HG03103 (cell line): ENCODE data around the gene ACAP3.

Source experiments
- ATAC-seq: cut with Tn5 transposase; IDR thresholded peaks from one replicate; pipeline ENCODE4 v1.9.1; 2021; ENCODE audit warnings: low read depth; ENCODE audit not compliant: unreplicated experiment

ACAP3 gene

DNA sequence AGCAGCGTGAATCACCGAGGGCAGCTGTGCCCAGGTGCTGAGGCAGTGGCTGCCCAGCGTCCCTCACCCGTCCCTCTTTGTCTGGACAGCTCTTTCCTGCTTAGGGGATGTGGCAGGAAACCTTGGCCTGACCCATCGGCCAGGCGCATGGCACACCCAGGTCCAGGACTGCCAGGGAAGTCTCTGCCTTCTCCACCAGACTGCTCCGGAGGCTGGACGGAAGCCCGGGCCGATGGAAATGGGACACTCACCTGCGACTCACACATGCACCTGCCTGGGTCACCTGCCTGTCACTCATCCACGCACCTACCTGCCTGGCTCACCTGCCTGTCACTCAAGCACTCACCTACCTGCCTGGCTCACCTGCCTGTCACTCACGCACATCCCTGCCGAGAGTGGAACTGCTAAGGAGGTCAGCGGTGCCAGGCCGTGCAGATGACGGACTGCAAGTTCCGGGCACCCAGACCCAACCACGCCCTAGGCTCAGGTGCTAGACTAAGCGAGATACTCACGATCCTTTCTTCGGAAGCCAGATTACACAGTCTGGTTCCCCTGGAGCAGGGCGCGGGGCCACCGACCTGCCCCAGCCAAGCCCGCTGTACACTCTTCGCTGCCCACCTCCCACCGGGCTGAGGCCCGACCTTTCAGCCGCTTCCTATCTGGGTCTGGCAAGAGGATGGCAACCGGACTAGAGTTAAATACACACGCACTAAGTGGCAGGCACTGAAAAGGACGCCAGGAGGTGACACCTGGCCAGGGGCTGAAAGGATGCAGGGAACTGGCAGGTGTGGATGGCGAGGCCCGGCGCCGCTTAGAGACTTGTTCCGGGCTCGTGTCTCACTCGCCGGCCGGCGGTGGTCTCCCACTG is 35.2 kb downstream of the ACAP3 start:
- ATAC-seq = no peak

- no peak for ATAC-seq
These were observed 36.9 kb downstream of the ACAP3 start for GRCh38 chr1:1270813-1271212.

DNA sequence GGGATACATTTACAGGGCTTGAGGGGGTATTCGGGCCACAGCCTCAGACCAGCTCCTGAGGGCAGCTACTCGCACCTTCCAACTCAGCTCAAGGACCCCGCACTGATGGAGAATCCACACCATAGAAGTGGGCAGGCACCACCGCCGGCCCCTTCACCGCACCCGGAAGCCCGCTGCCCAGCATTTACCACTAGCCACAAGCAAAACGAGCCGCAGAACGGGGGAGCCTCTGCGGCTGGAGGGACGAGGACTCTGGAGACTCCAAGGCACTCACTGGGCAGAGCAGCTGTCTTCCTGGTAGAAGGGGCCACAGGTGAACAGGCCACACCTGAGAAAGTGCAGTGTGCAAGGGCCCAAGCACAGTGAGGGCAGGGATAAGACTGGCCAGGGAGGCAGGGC is 39.4 kb downstream of the ACAP3 start:
- ATAC-seq = no peak

- no peak for ATAC-seq
These were observed 40.0 kb downstream of the ACAP3 start for GRCh38 chr1:1267488-1268283.

- no peak for ATAC-seq
These were observed 42.9 kb downstream of the ACAP3 start for GRCh38 chr1:1264868-1265272.

GRCh38 chr1:1264026-1264425 is 43.7 kb downstream of the ACAP3 start:
- ATAC-seq = no peak

DNA sequence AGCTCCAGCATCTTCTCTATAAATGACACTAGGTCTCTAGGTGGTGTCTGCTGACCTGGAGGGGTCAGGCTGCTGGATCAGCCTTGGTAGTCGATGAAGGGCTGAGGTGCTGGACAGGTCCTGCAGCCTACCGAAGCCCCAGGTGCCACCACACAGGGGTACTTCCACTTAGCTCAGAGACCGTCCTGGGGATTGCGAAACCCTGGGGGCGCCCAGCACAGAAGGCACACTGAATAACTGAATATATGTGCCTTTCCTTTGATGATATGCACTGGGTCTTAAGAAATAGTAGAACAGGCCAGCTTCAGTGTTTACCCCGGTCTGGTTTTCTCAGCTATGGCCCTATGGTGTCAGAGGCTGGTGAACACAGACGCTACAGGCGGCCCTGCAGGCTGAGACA is 45.0 kb downstream of the ACAP3 start:
- no peak for ATAC-seq

DNA sequence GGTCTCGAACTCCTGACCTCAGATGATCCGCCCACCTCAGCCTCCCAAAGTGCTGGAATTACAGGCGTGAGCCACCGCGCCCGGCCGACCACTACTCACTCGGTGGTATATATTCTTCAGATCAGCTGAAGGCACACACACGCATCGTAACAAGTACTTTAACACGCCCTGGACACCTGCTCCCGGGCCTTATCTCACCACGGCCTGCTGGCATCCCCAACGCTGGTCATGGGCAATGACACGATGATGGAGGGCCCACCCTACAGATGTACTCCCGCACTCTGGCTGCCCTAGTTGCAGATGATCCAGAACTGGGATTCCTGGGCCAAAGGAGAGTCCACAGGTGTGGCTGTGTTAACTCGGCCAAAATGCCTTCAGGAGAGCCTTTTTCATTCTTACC is 45.7 kb downstream of the ACAP3 start:
- no peak for ATAC-seq

DNA sequence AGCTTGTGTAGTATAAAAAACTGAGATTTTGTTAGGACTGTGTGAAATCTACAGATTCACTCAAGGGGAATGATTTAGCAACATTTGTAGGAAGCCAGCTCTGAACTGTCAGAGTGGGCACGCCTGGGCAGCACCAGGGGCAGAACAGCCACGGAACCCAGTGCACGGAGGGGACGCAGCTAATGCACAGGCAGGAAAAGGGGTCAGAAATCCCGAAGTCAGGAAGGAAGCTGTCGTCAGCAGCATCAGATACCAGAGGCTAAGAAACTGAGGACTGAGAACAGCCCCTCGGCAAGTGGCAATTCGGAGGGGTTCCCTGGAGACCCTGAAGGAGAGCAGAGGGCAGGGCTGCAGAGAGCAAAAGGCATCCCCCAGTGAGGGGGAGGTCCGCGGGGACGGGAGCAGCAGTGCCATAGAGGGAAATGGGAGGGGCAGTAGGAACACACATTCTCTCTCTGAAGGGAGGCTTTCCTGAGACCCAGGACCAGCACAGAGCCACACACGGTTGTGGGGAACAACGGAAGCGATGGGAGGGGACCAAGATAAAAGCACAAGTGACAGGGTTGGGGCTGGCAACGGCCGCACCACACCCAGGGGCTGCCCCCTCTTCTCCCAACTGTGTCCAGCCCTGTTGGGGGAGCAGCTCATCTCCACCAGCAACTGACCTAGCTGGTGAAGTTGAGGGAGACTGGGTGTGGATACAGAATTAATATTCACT is 46.7 kb downstream of the ACAP3 start:
- ATAC-seq = no peak

GRCh38 chr1:1259951-1260600 is 47.7 kb downstream of the ACAP3 start:
- ATAC-seq = no peak

GRCh38 chr1:1259540-1259939 is 48.2 kb downstream of the ACAP3 start:
- no peak for ATAC-seq

DNA sequence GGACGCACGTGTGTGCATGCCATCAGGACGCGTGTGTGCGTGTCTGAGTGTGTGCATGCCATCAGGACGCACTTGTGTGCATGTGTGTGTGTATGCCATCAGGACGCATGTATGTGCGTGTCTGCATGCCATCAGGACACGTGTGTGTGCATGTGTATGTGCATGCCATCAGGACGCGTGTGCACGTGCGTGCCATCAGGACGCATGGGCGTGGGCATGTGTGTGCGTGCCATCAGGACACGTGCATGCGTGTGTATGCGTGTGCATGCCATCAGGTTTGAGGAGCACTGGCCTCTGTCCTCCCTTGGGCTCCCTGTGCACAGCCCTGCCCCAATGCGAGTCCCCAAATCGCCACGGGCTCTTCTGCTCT is 48.6 kb downstream of the ACAP3 start:
- ATAC-seq = no peak

- no peak for ATAC-seq
These were observed 50.5 kb downstream of the ACAP3 start for GRCh38 chr1:1256956-1257871.

DNA sequence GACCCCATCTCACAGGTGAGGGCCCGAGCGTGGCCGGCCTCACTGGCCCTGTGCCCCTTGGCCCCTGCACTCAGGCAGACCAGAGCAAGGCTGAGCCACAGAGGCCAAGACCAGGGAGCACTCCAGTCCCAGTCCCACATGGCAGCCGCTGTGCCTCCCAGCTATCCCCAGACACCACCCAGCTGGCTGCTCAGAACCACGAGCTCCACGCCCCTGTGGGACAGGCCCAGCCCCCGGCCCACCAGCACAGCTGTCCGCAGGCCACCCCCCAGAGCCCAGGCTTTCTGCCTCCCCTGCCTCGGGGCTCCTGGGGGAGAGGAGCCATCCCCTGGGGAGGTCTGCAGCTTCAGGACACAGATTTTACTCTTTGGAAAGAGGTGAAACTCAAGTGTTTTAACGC is 52.1 kb downstream of the ACAP3 start:
- no peak for ATAC-seq

DNA sequence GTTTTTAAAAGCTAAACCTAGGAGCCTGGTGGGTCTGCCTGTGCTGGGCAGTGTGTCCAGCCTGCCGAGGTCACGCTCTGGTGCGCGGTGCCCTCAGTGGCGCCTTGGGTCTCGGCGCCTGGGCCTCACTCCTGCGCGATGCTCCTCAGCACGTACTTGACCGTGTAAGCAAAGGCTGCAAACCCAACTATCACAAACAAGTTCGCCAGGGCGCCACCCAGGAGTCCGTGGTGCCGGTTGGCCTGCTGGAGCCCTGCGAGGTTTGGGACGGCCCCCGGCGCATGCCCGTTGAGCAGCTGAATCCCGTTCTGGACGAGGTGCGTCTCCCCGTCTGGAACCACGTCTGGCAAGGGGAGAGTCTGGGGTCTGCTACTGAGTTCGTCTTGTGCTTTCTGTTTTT is 52.7 kb downstream of the ACAP3 start:
- no peak for ATAC-seq

GRCh38 chr1:1254667-1254998 is 53.1 kb downstream of the ACAP3 start:
- ATAC-seq = no peak

GRCh38 chr1:1253972-1254666 is 53.6 kb downstream of the ACAP3 start:
- ATAC-seq = no peak

DNA sequence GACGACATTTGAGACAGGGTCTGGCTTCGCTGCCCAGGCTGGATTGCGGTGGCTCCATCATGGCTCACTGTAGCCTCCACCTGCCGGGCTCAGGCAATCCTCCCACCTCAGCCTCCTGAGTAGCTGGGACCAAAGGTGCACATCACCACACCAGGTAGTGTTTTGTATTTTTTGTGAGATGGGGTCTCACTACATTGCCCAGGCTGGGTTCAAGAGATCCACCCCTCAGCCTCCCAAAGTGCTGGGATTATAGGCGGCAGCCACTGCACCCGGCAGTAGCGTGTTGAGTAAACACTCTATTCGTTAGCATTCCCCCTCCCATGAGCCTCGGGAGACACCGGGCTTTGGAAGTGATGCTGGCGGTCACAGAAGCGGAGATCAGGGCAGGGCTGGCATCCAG is 54.4 kb downstream of the ACAP3 start:
- no peak for ATAC-seq

GRCh38 chr1:1250786-1251284 is 56.9 kb downstream of the ACAP3 start:
- ATAC-seq = no peak
